GM21576 (cell line): ENCODE measurements around the gene HNRNPAB.

ENCODE experiments used
- ATAC-seq: cut with Tn5 transposase; IDR thresholded peaks from one replicate; pipeline ENCODE4 v1.9.1; 2021; ENCODE audit warnings: mild to moderate bottlenecking, moderate library complexity; ENCODE audit not compliant: unreplicated experiment

The HNRNPAB gene

GRCh38 chr5:178211095-178212048 lies 7.0 kb downstream of the HNRNPAB start:
- ATAC-seq, result no peak

GRCh38 chr5:178212241-178213002 lies 8.1 kb downstream of the HNRNPAB start:
- no peak for ATAC-seq

GRCh38 chr5:178213003-178213461 lies 8.7 kb downstream of the HNRNPAB start:
- ATAC-seq, result no peak

GRCh38 chr5:178213748-178214151 lies 9.4 kb downstream of the HNRNPAB start:
- no peak for ATAC-seq

- no peak for ATAC-seq
Observed at GRCh38 chr5:178214160-178214803, 9.9 kb downstream of the HNRNPAB start.

GRCh38 chr5:178215280-178216002 lies 11.1 kb downstream of the HNRNPAB start:
- ATAC-seq, result no peak

- no peak for ATAC-seq
Observed at GRCh38 chr5:178216088-178216534, 11.8 kb downstream of the HNRNPAB start.

GRCh38 chr5:178216779-178217178 lies 12.4 kb downstream of the HNRNPAB start:
- ATAC-seq, result no peak

- ATAC-seq, result no peak
Observed at GRCh38 chr5:178218237-178218776, 14.0 kb downstream of the HNRNPAB start.

GRCh38 chr5:178218827-178219226 lies 14.5 kb downstream of the HNRNPAB start:
- no peak for ATAC-seq

- ATAC-seq, result no peak
Observed at GRCh38 chr5:178221282-178221681, 16.9 kb downstream of the HNRNPAB start.

GRCh38 chr5:178221853-178222252 lies 17.5 kb downstream of the HNRNPAB start:
- no peak for ATAC-seq

GRCh38 chr5:178222292-178222691 lies 18.0 kb downstream of the HNRNPAB start:
- ATAC-seq, result no peak

- no peak for ATAC-seq
Observed at GRCh38 chr5:178223196-178223773, 19.0 kb downstream of the HNRNPAB start.

- ATAC-seq, result no peak
Observed at GRCh38 chr5:178223828-178224335, 19.5 kb downstream of the HNRNPAB start.

- ATAC-seq, result no peak
Observed at GRCh38 chr5:178224403-178224802, 20.1 kb downstream of the HNRNPAB start.

GRCh38 chr5:178225174-178225573 lies 20.8 kb downstream of the HNRNPAB start:
- no peak for ATAC-seq

- ATAC-seq, result no peak
Observed at GRCh38 chr5:178227138-178227659, 22.9 kb downstream of the HNRNPAB start.

- ATAC-seq, result no peak
Observed at GRCh38 chr5:178227929-178228328, 23.6 kb downstream of the HNRNPAB start.
